HS-5 (cell line): ENCODE data around the gene B4GALT3.
A peak's percentile ranks its signal among the peaks of the same experiment; 100 is the strongest.
"Not testable (repeated sequence)": the region's sequence is repeated elsewhere in the genome, so short reads cannot be mapped to it uniquely, and the experiment has no call there.

Experiments used
- DNase-seq: peaks from one replicate; pipeline ENCODE4 v3.0.0-alpha.2; 2012; ENCODE audit warnings: low read depth

Gene B4GALT3

GRCh38 chr1:161177112-161177935 lies at the start of gene B4GALT3:
Gene B4GALT3 (minus strand): TSS chr1:161177507. CDS start chr1:161176060, 1,447 bp downstream.
- no peak for DNase-seq

- no peak for DNase-seq
These were observed 49.5 kb upstream of the B4GALT3 start for GRCh38 chr1:161226759-161227158.

- no peak for DNase-seq
These were observed 49.0 kb upstream of the B4GALT3 start for GRCh38 chr1:161226320-161226711.

- peak; percentile 99 for DNase-seq
These were observed 48.4 kb upstream of the B4GALT3 start, which contains the start of gene TOMM40L for GRCh38 chr1:161225534-161226319. Gene TOMM40L (plus strand): TSS chr1:161226060. CDS start chr1:161226490, 430 bp downstream.

- no peak for DNase-seq
These were observed 47.8 kb upstream of the B4GALT3 start for GRCh38 chr1:161225178-161225533.

GRCh38 chr1:161224695-161225087 lies 47.4 kb upstream of the B4GALT3 start:
- DNase-seq = not testable (repeated sequence)

- DNase-seq = no peak
These were observed 46.7 kb upstream of the B4GALT3 start for GRCh38 chr1:161223805-161224694.

- DNase-seq = no peak
These were observed 45.1 kb upstream of the B4GALT3 start for GRCh38 chr1:161222175-161223019.

- DNase-seq = no peak
These were observed 42.7 kb upstream of the B4GALT3 start for GRCh38 chr1:161220002-161220401.

- DNase-seq = no peak
These were observed 42.0 kb upstream of the B4GALT3 start for GRCh38 chr1:161219078-161219892.

- no peak for DNase-seq
These were observed 41.2 kb upstream of the B4GALT3 start for GRCh38 chr1:161218301-161219077.

- no peak for DNase-seq
These were observed 40.5 kb upstream of the B4GALT3 start for GRCh38 chr1:161217831-161218230.

- peak; percentile 88 for DNase-seq
These were observed 39.8 kb upstream of the B4GALT3 start for GRCh38 chr1:161216945-161217712.

GRCh38 chr1:161215076-161215475 lies 37.8 kb upstream of the B4GALT3 start, which contains the start of gene FCER1G:
Gene FCER1G (plus strand): TSS chr1:161215295. CDS start chr1:161215322, 27 bp downstream.
- no peak for DNase-seq

GRCh38 chr1:161214369-161214768 lies 37.1 kb upstream of the B4GALT3 start:
- DNase-seq = no peak

- no peak for DNase-seq
These were observed 32.6 kb upstream of the B4GALT3 start for GRCh38 chr1:161209790-161210409.

- no peak for DNase-seq
These were observed 29.9 kb upstream of the B4GALT3 start for GRCh38 chr1:161207173-161207572.
